Measurements from ENCODE around the gene PPP2R5C.

GRCh38 chr14:101727611-101728366 is 33.7 kb upstream of the PPP2R5C start:
- TF ChIP-seq IRF2 (CRISPR knock-in tag; IDR thresholded peaks at IDR 0.05; ENCODE audit: borderline replicate concordance, low read depth): no peak
- no peak for TF ChIP-seq ETV6 (CRISPR knock-in tag; IDR thresholded peaks at IDR 0.05)

Measured in WTC11 (cell line).